IPS-18a (cell line): ENCODE measurements around the gene KAT8.

ENCODE experiments used
- H3K27ac ChIP-seq: one replicate; pipeline ENCODE4 v1.5.1; 2013; ENCODE audit warnings: low read length
- H3K27me3 ChIP-seq: one replicate; pipeline ENCODE4 v1.6.1; 2013; ENCODE audit warnings: mild to moderate bottlenecking, low read length; ENCODE audit not compliant: control insufficient read depth, insufficient read depth
- H3K36me3 ChIP-seq: one replicate; pipeline ENCODE4 v1.6.1; 2013; ENCODE audit warnings: low read depth, low read length; ENCODE audit not compliant: control insufficient read depth
- H3K4me1 ChIP-seq: one replicate; pipeline ENCODE4 v1.6.1; 2013; ENCODE audit warnings: low read depth, low read length; ENCODE audit not compliant: control insufficient read depth
- H3K4me3 ChIP-seq: one replicate; pipeline ENCODE4 v1.5.1; 2013; ENCODE audit warnings: low read length
- H3K9ac ChIP-seq: one replicate; pipeline ENCODE4 v1.6.1; 2013; ENCODE audit warnings: mild to moderate bottlenecking, low read length, moderate library complexity
- H3K9me3 ChIP-seq: one replicate; pipeline ENCODE4 v1.6.1; 2013; ENCODE audit warnings: low read depth, low read length; ENCODE audit not compliant: control insufficient read depth

The KAT8 gene

DNA sequence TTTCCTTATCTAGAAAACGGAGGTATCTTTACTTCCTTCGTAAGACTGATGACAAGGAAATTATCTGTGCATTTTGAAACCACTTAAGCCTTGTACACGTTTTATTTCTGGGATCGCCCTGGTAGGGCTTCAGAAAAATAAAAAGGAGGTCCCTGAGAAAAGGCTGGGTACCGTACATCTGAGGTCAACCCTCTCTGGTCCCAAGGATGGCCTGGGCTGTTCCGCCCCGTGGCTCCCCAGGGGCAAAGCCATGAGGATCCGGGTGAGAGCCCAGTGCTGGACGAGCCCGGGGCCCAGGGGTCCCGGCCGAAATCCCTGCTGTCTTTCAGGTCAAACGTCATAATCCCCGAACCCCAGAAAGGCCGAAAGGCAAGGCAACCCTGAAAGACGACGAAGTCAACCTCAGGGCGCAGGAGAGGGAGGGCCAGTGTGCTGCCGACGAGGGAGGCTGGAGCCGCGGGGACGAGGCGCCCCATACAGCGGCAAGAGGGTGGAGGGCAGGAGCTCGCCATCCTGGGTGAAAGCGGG, 61.8 kb downstream of the KAT8 start:
- H3K36me3 ChIP-seq: peaks cover 23% of the 10 kb centered on the region
- H3K27ac ChIP-seq: no peak overlapping the region
- peak overlapping the region; percentile 99 for H3K9ac ChIP-seq
- no peaks in the 10 kb centered on the region for H3K9me3 ChIP-seq
- no peaks in the 10 kb centered on the region for H3K27me3 ChIP-seq
- peaks cover 5% of the 10 kb centered on the region for H3K4me1 ChIP-seq
- H3K4me3 ChIP-seq: peak overlapping the region; percentile 90

DNA sequence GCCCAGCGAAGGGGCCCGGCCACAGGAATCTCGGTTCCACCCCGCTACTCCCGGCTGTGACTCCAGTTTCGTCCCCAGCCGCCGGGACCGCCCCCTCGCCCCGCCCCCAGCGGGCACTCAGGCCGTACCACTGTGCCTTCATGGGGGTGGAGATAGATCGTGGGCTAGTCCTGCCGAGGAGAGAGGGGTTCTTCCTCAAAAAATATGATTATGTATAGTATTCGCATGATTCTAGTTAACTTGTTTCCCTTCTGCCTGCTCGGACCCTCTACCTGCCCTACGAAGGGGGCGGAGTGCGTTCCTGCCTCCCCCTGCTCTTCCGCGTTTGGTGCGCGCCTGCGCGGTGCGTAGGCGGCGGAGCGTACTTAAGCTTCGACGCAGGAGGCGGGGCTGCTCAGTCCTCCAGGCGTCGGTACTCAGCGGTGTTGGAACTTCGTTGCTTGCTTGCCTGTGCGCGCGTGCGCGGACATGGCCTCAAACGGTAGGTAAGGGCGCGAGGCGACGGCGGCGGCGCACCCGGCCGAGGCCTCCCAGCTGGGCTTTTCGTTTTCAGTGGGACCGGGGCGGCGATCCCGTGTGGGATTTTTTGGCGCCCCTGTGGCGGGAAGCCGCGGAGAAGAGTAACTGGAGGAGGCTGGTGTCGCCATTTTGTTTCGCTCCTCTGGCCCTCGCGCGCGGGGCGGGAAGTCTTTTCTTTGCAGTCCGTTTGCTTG, 62.4 kb downstream of the KAT8 start, which contains the start of gene FUS:
Gene FUS, plus strand, starts transcription at position 393 of the 713 bp plus-strand sequence. Its CDS starts 76 bp downstream, at position 469.
- Histone ChIP-seq H3K9me3 (no peaks in the 10 kb centered on the region), H3K4me3 (peak within 1 kb of the TSS; percentile 90), H3K36me3 (peaks cover 29% of the 10 kb centered on the region), H3K27ac (peak within 1 kb of the TSS; percentile 99), H3K4me1 (peaks cover 5% of the 10 kb centered on the region), H3K27me3 (no peaks in the 10 kb centered on the region), H3K9ac (peak within 1 kb of the TSS; percentile 99)
